Testis (tissue), 2 donors: ENCODE data around the gene UGT2B11.
"Not testable (repeated sequence)": the region's sequence is repeated elsewhere in the genome, so short reads cannot be mapped to it uniquely, and the experiment has no call there.

Experiments used
- POLR2A ChIP-seq: fragments of 450-650 bp; IDR thresholded peaks from one replicate; pipeline ENCODE4 v1.6.1; 2017; ENCODE audit warnings: antibody characterized with exemption, mild to moderate bottlenecking, moderate library complexity
- TF ChIP-seq, protein P1 (sequence below), 3 experiments: fragments of 450-650 bp in 2 of 3; fragments of 200-600 bp in 1 of 3; sonication (generic) in 1 of 3; IDR thresholded peaks; one replicate each; pipeline ENCODE4 v1.5.1; 2016 to 2019; ENCODE audit warnings: antibody characterized with exemption in 3 of 3, mild to moderate bottlenecking in 2 of 3, moderate library complexity in 1 of 3

DNA sequence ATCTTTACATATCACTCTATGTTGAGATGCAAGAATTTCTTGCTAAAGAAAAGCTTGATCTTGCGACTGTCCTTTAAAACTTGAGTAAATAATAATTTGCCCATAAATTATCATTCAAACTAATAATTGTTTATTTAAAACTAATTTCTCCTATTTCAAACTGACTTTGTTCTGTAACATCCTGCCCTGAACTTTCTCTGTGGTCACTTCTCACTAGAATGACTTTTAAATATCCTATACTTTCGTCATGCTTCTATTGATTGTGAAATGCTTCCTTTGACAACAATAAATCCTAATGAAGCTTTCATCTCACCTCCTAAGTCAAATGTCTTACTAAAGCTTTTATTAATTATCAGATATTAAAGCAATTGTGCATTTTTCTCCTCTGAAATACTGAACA is 27.2 kb upstream of the UGT2B11 start:
- not testable (repeated sequence) for TF ChIP-seq POLR2A
- TF ChIP-seq, protein P1, sequence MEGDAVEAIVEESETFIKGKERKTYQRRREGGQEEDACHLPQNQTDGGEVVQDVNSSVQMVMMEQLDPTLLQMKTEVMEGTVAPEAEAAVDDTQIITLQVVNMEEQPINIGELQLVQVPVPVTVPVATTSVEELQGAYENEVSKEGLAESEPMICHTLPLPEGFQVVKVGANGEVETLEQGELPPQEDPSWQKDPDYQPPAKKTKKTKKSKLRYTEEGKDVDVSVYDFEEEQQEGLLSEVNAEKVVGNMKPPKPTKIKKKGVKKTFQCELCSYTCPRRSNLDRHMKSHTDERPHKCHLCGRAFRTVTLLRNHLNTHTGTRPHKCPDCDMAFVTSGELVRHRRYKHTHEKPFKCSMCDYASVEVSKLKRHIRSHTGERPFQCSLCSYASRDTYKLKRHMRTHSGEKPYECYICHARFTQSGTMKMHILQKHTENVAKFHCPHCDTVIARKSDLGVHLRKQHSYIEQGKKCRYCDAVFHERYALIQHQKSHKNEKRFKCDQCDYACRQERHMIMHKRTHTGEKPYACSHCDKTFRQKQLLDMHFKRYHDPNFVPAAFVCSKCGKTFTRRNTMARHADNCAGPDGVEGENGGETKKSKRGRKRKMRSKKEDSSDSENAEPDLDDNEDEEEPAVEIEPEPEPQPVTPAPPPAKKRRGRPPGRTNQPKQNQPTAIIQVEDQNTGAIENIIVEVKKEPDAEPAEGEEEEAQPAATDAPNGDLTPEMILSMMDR (IDR thresholded peaks at IDR 0.05): not testable (repeated sequence)
